Measurements from ENCODE around the gene MRPL38.

- TF ChIP-seq CTCF (conservative IDR thresholded peaks at IDR 0.05) (no peak), EZH2 (IDR thresholded peaks at IDR 0.05; ENCODE audit: low read depth) (no peak)
Measured at GRCh38 chr17:75921596-75921995, 16.9 kb upstream of the MRPL38 start.

All from PC-9 (cell line).